A549 (cell line): ENCODE results near the gene OGDH. TPM values are rescaled to one million over a fixed set of nuclear protein-coding genes. Genes with fewer than 3 reads are reported as not detected.

Experiments used
- ATAC-seq, 2 experiments: fragments of 200-7000 bp in 1 of 2; fragments of >200 bp in 1 of 2; cut with Nextera tagmentation in 1 of 2; cut with Tn5 transposase in 1 of 2; 3 replicates each; pipeline versions ENCODE4 v1.8.0 to v1.9.1; 2018 to 2020; ENCODE audit warnings: mild to moderate bottlenecking in 1 of 2, moderate library complexity in 1 of 2
- CTCF ChIA-PET: fragments of 300-600 bp; sonication (Branson Sonifier 250); formaldehyde crosslinking; extraction: SDS; loops from one replicate; lab custom pipeline; 2021; ENCODE audit warnings: antibody characterized with exemption, inconsistent platforms; lab: Yijun Ruan, JAX
- POLR2A ChIA-PET: fragments of 350-600 bp; formaldehyde crosslinking; extraction: SDS; loops from one replicate; lab custom pipeline; 2021; ENCODE audit warnings: antibody characterized with exemption, inconsistent platforms; lab: Yijun Ruan, JAX
- DNase-seq, 2 experiments: peaks; one replicate each; pipeline versions ENCODE4 v3.0.0 to v3.0.0-alpha.2; 2011 to 2016; ENCODE audit warnings: low read depth in 1 of 2, low spot score in 1 of 2
- FAIRE-seq: peaks from 2 replicates; lab custom pipeline; 2011; peaks lifted over from hg19 to GRCh38; lab: Jason Lieb, UNC
- H3K27ac ChIP-seq, 2 experiments: fragments of >200 bp; sonication (Bioruptor Twin); formaldehyde crosslinking; 3 replicates each; pipeline ENCODE4 v1.5.1; 2016 to 2017
- H3K4me1 ChIP-seq: fragments of >200 bp; sonication (Bioruptor Twin); formaldehyde crosslinking; 3 replicates; pipeline ENCODE4 v1.6.1; 2016
- H3K4me2 ChIP-seq: fragments of >200 bp; sonication (Bioruptor Twin); formaldehyde crosslinking; 3 replicates; pipeline ENCODE4 v1.6.1; 2016
- H3K4me3 ChIP-seq: fragments of >200 bp; sonication (Bioruptor Twin); formaldehyde crosslinking; 3 replicates; pipeline ENCODE4 v1.5.1; 2016
- H3K9me3 ChIP-seq: fragments of >200 bp; sonication (Bioruptor Twin); formaldehyde crosslinking; 3 replicates; pipeline ENCODE4 v1.6.1; 2016
- BHLHE40 ChIP-seq: IDR thresholded peaks from 2 replicates; pipeline ENCODE4 v1.6.1; 2012; ENCODE audit warnings: low read depth, low read length, inconsistent platforms
- CBX2 ChIP-seq: fragments of 200-600 bp; sonication (generic); IDR thresholded peaks from 2 replicates; pipeline ENCODE4 v1.6.1; 2016; ENCODE audit warnings: low read depth, mild to moderate bottlenecking, borderline replicate concordance
- CBX8 ChIP-seq: fragments of 200-600 bp; sonication (generic); IDR thresholded peaks from 2 replicates; pipeline ENCODE4 v1.6.1; 2016
- CEBPB ChIP-seq, 2 experiments: fragments of >200 bp in 1 of 2; sonication (Bioruptor Twin) in 1 of 2; formaldehyde crosslinking in 1 of 2; IDR thresholded peaks; 2 replicates each; pipeline ENCODE4 v1.6.1; 2012 to 2016
- ESRRA ChIP-seq: fragments of 150-350 bp; IDR thresholded peaks from 2 replicates; pipeline ENCODE4 v1.6.1; 2014; ENCODE audit warnings: mild to moderate bottlenecking, low read length, borderline replicate concordance
- GATA3 ChIP-seq: IDR thresholded peaks from 2 replicates; pipeline ENCODE4 v1.6.1; 2012; ENCODE audit warnings: borderline replicate concordance
- HEYL ChIP-seq: fragments of 250-450 bp; sonication (Bioruptor Pico); IDR thresholded peaks from 2 replicates; pipeline ENCODE4 v1.8.0; 2021; ENCODE audit warnings: mild to moderate bottlenecking, moderate library complexity
- HOXB13 ChIP-seq: fragments of 250-450 bp; sonication (Bioruptor Pico); IDR thresholded peaks from 2 replicates; pipeline ENCODE4 v1.5.0; 2020; ENCODE audit warnings: low read depth, mild to moderate bottlenecking, moderate library complexity
- NFE2L2 ChIP-seq: fragments of 150-350 bp; conservative IDR thresholded peaks from 2 replicates; pipeline ENCODE4 v1.6.1; 2014; ENCODE audit warnings: low read length
- PHF8 ChIP-seq: fragments of 200-600 bp; sonication (generic); IDR thresholded peaks from 2 replicates; pipeline ENCODE4 v1.6.1; 2016; ENCODE audit warnings: low read depth, mild to moderate bottlenecking, antibody characterized with exemption, moderate library complexity, borderline replicate concordance
- POLR2A ChIP-seq: IDR thresholded peaks from 2 replicates; pipeline ENCODE4 v1.6.1; 2012; ENCODE audit warnings: mild to moderate bottlenecking, low read length
- RAD21 ChIP-seq, 2 experiments: fragments of >200 bp in 1 of 2; sonication (Bioruptor Twin) in 1 of 2; formaldehyde crosslinking in 1 of 2; IDR thresholded peaks in 1 of 2; conservative IDR thresholded peaks in 1 of 2; 2 replicates in 1 of 2; 3 replicates in 1 of 2; pipeline ENCODE4 v1.6.1; 2012 to 2018; ENCODE audit warnings: inconsistent platforms in 1 of 2
- RARB ChIP-seq: fragments of 250-450 bp; sonication (Bioruptor Pico); IDR thresholded peaks from 2 replicates; pipeline ENCODE4 v1.8.0; 2021; ENCODE audit warnings: mild to moderate bottlenecking, moderate library complexity
- RCOR1 ChIP-seq: fragments of 150-350 bp; IDR thresholded peaks from 2 replicates; pipeline ENCODE4 v1.6.1; 2014; ENCODE audit warnings: antibody characterized with exemption, low read length, low read depth
- REST ChIP-seq: fragments of 200-600 bp; sonication (generic); IDR thresholded peaks from 2 replicates; pipeline ENCODE4 v1.6.1; 2016; ENCODE audit warnings: antibody characterized with exemption, mild to moderate bottlenecking, moderate library complexity
- ZNF302 ChIP-seq: fragments of 250-450 bp; sonication (Bioruptor Pico); IDR thresholded peaks from 2 replicates; pipeline ENCODE4 v1.9.0; 2021; ENCODE audit warnings: inconsistent platforms, mild to moderate bottlenecking, moderate library complexity
- WGBS: methylation state at CpG from one replicate; pipeline ENCODE4 v1.1.6; 2017; ENCODE audit errors: missing lambda C conversion rate; 5-methylcytosine and 5-hydroxymethylcytosine counted together
- polyA plus RNA-seq, 4 experiments: library from polyadenylated mRNA; depleted of rRNA in 3 of 4; stranded (reverse); fragments of >200 nt; fragmentation: RNase III in 1 of 4; extraction: RNeasy Plus Mini Kit Qiagen cat#74134 plus additional on column Dnase treatment in 1 of 4; gene quantifications; 2 replicates in 3 of 4; 3 replicates in 1 of 4; pipeline ENCODE4 v1.2.3, GENCODE V29; 2011 to 2017
- TF ChIP-seq, protein P1 (sequence below): fragments of 250-450 bp; sonication (Bioruptor Pico); IDR thresholded peaks from 2 replicates; pipeline ENCODE4 v1.5.0; 2020; ENCODE audit warnings: low read depth, mild to moderate bottlenecking, moderate library complexity
- TF ChIP-seq, protein P2 (sequence below): IDR thresholded peaks from 2 replicates; pipeline ENCODE4 v1.6.1; 2012
- TF ChIP-seq, protein P3 (sequence below): fragments of >200 bp; sonication (Bioruptor Twin); formaldehyde crosslinking; IDR thresholded peaks from 3 replicates; pipeline ENCODE4 v1.5.1; 2016

Gene OGDH
- polyA plus RNA-seq, 2 of the 4 experiments (the other 2 are of a cell fraction): 32.5 to 38.8 TPM

GRCh38 chr7:44565097-44565794 is 41.2 kb upstream of the OGDH start (continued):
- TF ChIP-seq CEBPB (IDR thresholded peaks at IDR 0.05) (no peak), CBX2 (no peak), BHLHE40 (no peak), RAD21 (conservative IDR thresholded peaks at IDR 0.05 in 1 of 2, IDR thresholded peaks at IDR 0.05 in 1 of 2) (peak; percentile 70 to 74), HEYL (no peak), GATA3 (no peak), PHF8 (no peak), POLR2A (no peak), RCOR1 (no peak), CBX8 (no peak), REST (no peak), ZNF302 (CRISPR knock-in tag) (no peak), RARB (no peak), ESRRA (no peak)
- TF ChIP-seq, protein P1, sequence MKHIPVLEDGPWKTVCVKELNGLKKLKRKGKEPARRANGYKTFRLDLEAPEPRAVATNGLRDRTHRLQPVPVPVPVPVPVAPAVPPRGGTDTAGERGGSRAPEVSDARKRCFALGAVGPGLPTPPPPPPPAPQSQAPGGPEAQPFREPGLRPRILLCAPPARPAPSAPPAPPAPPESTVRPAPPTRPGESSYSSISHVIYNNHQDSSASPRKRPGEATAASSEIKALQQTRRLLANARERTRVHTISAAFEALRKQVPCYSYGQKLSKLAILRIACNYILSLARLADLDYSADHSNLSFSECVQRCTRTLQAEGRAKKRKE (CRISPR knock-in tag): no peak
- TF ChIP-seq, protein P2, sequence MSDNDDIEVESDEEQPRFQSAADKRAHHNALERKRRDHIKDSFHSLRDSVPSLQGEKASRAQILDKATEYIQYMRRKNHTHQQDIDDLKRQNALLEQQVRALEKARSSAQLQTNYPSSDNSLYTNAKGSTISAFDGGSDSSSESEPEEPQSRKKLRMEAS: 0 out of 2 replicates have a peak, but pooled peaks have one; percentile 40

- Histone ChIP-seq H3K4me1 (peaks cover 25% of the 10 kb centered on the region), H3K9me3 (no peaks in the 10 kb centered on the region), H3K4me2 (no peak overlapping the region), H3K27ac (no peak overlapping the region), H3K4me3 (no peak overlapping the region)
- peak; percentile 36 to 59; a peak in 4 of 6 replicates for ATAC-seq
- POLR2A ChIA-PET: interaction anchor here (0.8 to 2.7 kb wide), 5 partner anchors 8 to 325 kb away, joined by 3 to 37 read pairs (median 5); partner anchors contain the start of genes DDX56, NUDCD3, PURB and TMED4
- no peak for DNase-seq
- CTCF ChIA-PET: interaction anchor here (0.7 to 4.8 kb wide), 44 partner anchors 8 to 570 kb away, joined by 3 to 55 read pairs (median 4); partner anchors contain the start of genes DDX56, NPC1L1, NUDCD3 and TMED4
- WGBS: 89% methylated on average over 16 of the region's 16 CpGs
- no peak for TF ChIP-seq HOXB13 (CRISPR knock-in tag)
- TF ChIP-seq NFE2L2: no peak
- TF ChIP-seq, protein P3, sequence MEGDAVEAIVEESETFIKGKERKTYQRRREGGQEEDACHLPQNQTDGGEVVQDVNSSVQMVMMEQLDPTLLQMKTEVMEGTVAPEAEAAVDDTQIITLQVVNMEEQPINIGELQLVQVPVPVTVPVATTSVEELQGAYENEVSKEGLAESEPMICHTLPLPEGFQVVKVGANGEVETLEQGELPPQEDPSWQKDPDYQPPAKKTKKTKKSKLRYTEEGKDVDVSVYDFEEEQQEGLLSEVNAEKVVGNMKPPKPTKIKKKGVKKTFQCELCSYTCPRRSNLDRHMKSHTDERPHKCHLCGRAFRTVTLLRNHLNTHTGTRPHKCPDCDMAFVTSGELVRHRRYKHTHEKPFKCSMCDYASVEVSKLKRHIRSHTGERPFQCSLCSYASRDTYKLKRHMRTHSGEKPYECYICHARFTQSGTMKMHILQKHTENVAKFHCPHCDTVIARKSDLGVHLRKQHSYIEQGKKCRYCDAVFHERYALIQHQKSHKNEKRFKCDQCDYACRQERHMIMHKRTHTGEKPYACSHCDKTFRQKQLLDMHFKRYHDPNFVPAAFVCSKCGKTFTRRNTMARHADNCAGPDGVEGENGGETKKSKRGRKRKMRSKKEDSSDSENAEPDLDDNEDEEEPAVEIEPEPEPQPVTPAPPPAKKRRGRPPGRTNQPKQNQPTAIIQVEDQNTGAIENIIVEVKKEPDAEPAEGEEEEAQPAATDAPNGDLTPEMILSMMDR: peak; percentile 15; the same call in 1 of the 3 replicates
- no peak for FAIRE-seq
Measured at GRCh38 chr7:44565795-44566559, 40.5 kb upstream of the OGDH start.
